Astrocyte (in vitro differentiated cells and primary cell): Measurements from ENCODE around the gene LYRM4. TPM values are rescaled to one million over a fixed set of nuclear protein-coding genes. Genes with fewer than 3 reads are reported as not detected.

Experiments
- DNase-seq: peaks from one replicate; pipeline ENCODE4 v3.0.0-alpha.2; 2010; ENCODE audit warnings: low read depth
- FAIRE-seq: peaks from 2 replicates; lab custom pipeline; 2011; peaks lifted over from hg19 to GRCh38; lab: Jason Lieb, UNC
- H2AFZ ChIP-seq: 2 replicates; pipeline ENCODE4 v1.6.0; 2012; ENCODE audit warnings: low read depth, low read length, inconsistent platforms
- H3K27ac ChIP-seq: 2 replicates; pipeline ENCODE4 v1.5.1; 2011; ENCODE audit warnings: low read depth, low read length, inconsistent platforms
- H3K27me3 ChIP-seq: 2 replicates; pipeline ENCODE4 v1.6.0; 2011; ENCODE audit warnings: low read length, inconsistent platforms; ENCODE audit not compliant: insufficient read depth
- H3K36me3 ChIP-seq: 2 replicates; pipeline ENCODE4 v1.5.1; 2011; ENCODE audit warnings: low read length, inconsistent platforms; ENCODE audit not compliant: insufficient read depth
- H3K4me1 ChIP-seq: 2 replicates; pipeline ENCODE4 v1.5.1; 2011; ENCODE audit warnings: low read length, inconsistent platforms; ENCODE audit not compliant: insufficient read depth
- H3K4me2 ChIP-seq: 2 replicates; pipeline ENCODE4 v1.6.0; 2012; ENCODE audit warnings: low read length, inconsistent platforms
- H3K4me3 ChIP-seq: 2 replicates; pipeline ENCODE4 v1.5.1; 2011; ENCODE audit warnings: low read depth, mild to moderate bottlenecking, low read length, inconsistent platforms; ENCODE audit not compliant: insufficient read depth
- H3K79me2 ChIP-seq: 2 replicates; pipeline ENCODE4 v1.6.0; 2012; ENCODE audit warnings: mild to moderate bottlenecking, low read length, inconsistent platforms; ENCODE audit not compliant: insufficient read depth
- H3K9ac ChIP-seq: 2 replicates; pipeline ENCODE4 v1.6.0; 2012; ENCODE audit warnings: mild to moderate bottlenecking, low read length, inconsistent platforms
- H3K9me3 ChIP-seq: 2 replicates; pipeline ENCODE4 v1.5.1; 2012; ENCODE audit warnings: low read depth, mild to moderate bottlenecking, low read length, inconsistent platforms; ENCODE audit not compliant: insufficient read depth
- H4K20me1 ChIP-seq: 2 replicates; pipeline ENCODE4 v1.6.0; 2012; ENCODE audit warnings: low read length, inconsistent platforms; ENCODE audit not compliant: insufficient read depth
- H3K27ac Mint-ChIP-seq: one replicate; pipeline ENCODE4 v1.8.0; 2021; ENCODE audit warnings: mild to moderate bottlenecking, mixed read lengths; ENCODE audit not compliant: unreplicated experiment
- H3K27me3 Mint-ChIP-seq: one replicate; pipeline ENCODE4 v1.8.0; 2021; ENCODE audit warnings: low read depth, mixed read lengths; ENCODE audit not compliant: unreplicated experiment
- H3K36me3 Mint-ChIP-seq: one replicate; pipeline ENCODE4 v1.8.0; 2021; ENCODE audit warnings: low read depth, mixed read lengths; ENCODE audit not compliant: unreplicated experiment
- H3K4me1 Mint-ChIP-seq: one replicate; pipeline ENCODE4 v1.8.0; 2021; ENCODE audit warnings: low read depth, mixed read lengths; ENCODE audit not compliant: unreplicated experiment
- H3K4me3 Mint-ChIP-seq: one replicate; pipeline ENCODE4 v1.8.0; 2021; ENCODE audit warnings: mild to moderate bottlenecking, moderate library complexity, mixed read lengths; ENCODE audit not compliant: unreplicated experiment
- H3K9me3 Mint-ChIP-seq: one replicate; pipeline ENCODE4 v1.8.0; 2021; ENCODE audit warnings: mild to moderate bottlenecking, mixed read lengths; ENCODE audit not compliant: unreplicated experiment
- EZH2 ChIP-seq: IDR thresholded peaks from 2 replicates; pipeline ENCODE4 v1.6.1; 2012; ENCODE audit warnings: mild to moderate bottlenecking, low read length, inconsistent platforms; ENCODE audit not compliant: insufficient read depth
- total RNA-seq: library from RNA; stranded (reverse); gene quantifications from 2 replicates; pipeline ENCODE4 v1.2.1, GENCODE V29; 2021
- TF ChIP-seq, protein P1 (sequence below): IDR thresholded peaks from 2 replicates; pipeline ENCODE4 v1.5.1; 2011; ENCODE audit warnings: low read depth, mild to moderate bottlenecking, inconsistent platforms, low read length, moderate library complexity; ENCODE audit not compliant: insufficient read depth

Gene LYRM4
- total RNA-seq, 1 donor from 2014 or later, result 39.1 TPM

DNA sequence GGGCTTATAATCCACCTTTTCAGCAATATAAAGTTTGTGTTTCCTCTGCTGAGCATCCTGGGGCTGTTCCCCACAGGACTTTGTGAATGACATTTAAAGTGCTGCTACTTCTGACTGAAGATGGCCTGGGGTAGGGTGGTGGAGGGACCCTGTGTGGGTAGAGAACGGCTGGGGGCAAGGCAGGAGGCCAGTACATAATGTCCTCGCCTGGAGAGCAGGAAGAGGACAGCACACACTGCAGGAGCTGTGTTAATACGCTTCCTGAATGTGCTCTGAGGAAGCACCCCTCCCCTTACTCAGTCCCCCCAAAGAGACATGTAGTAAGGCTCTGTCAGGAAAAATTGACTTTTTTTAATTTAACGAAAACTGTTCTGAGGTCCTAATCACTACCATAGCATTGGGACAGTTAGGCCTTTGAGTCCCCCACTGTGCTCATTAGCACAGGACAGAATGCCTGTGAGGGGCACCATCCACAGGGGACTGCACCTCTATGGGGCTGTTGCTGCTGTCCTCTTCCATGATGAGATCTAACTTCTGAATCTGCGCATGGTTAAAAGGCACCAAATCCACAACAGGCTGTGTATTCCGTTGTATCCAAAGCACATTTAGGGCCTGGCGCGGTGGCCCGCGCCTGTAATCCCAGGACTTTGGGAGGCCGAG, 68.5 kb downstream of the LYRM4 start:
- Mint-ChIP-seq H3K36me3 (peaks cover 4% of the 10 kb centered on the region), H3K4me1 (peaks cover 21% of the 10 kb centered on the region), H3K27me3 (no peaks in the 10 kb centered on the region), H3K27ac (peak overlapping the region; percentile 56), H3K9me3 (no peaks in the 10 kb centered on the region), H3K4me3 (no peak overlapping the region)
- H3K4me1 ChIP-seq, result peaks cover 19% of the 10 kb centered on the region
- H3K36me3 ChIP-seq, result no peaks in the 10 kb centered on the region
- H3K9me3 ChIP-seq, result no peaks in the 10 kb centered on the region
- H3K9ac ChIP-seq, result no peak overlapping the region
- no peaks in the 10 kb centered on the region for H3K27me3 ChIP-seq
- H3K79me2 ChIP-seq, result no peaks in the 10 kb centered on the region
- no peaks in the 10 kb centered on the region for H4K20me1 ChIP-seq
- H3K27ac ChIP-seq, result no peak overlapping the region
- H3K4me3 ChIP-seq, result no peak overlapping the region
- H3K4me2 ChIP-seq, result no peak overlapping the region
- TF ChIP-seq, protein P1, sequence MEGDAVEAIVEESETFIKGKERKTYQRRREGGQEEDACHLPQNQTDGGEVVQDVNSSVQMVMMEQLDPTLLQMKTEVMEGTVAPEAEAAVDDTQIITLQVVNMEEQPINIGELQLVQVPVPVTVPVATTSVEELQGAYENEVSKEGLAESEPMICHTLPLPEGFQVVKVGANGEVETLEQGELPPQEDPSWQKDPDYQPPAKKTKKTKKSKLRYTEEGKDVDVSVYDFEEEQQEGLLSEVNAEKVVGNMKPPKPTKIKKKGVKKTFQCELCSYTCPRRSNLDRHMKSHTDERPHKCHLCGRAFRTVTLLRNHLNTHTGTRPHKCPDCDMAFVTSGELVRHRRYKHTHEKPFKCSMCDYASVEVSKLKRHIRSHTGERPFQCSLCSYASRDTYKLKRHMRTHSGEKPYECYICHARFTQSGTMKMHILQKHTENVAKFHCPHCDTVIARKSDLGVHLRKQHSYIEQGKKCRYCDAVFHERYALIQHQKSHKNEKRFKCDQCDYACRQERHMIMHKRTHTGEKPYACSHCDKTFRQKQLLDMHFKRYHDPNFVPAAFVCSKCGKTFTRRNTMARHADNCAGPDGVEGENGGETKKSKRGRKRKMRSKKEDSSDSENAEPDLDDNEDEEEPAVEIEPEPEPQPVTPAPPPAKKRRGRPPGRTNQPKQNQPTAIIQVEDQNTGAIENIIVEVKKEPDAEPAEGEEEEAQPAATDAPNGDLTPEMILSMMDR, result no peak
- no peak for TF ChIP-seq EZH2
- DNase-seq (no peak), FAIRE-seq (no peak)
- H2AFZ ChIP-seq, result no peak overlapping the region

DNA sequence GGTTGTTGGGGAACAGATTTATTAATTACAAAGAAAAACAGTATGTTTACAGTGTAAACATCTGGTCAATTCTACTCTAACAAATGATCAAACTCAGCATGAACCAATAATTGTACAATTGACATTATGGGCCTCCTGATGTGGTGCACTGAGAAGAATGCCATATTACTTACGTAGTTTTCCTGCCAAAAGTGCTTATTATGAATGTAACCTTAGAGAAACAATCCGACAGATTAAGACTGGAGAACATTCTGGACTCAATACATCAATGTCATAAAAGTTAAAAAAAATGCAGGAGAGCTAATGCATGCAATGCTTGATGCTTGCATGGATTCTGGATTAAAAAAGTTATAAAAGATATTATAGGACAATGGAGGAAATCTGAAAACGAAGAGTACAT, 69.0 kb downstream of the LYRM4 start:
- DNase-seq (no peak), FAIRE-seq (no peak)
- Mint-ChIP-seq H3K4me3 (no peak overlapping the region), H3K27ac (peak overlapping the region; percentile 93), H3K4me1 (peaks cover 22% of the 10 kb centered on the region), H3K9me3 (no peaks in the 10 kb centered on the region), H3K27me3 (no peaks in the 10 kb centered on the region), H3K36me3 (peaks cover 4% of the 10 kb centered on the region)
- Histone ChIP-seq H3K36me3 (no peaks in the 10 kb centered on the region), H3K27me3 (no peaks in the 10 kb centered on the region), H3K9ac (peak overlapping the region; percentile 60), H3K9me3 (no peaks in the 10 kb centered on the region), H4K20me1 (no peaks in the 10 kb centered on the region), H3K79me2 (no peaks in the 10 kb centered on the region), H3K4me2 (peak overlapping the region; percentile 56), H3K4me3 (no peak overlapping the region), H3K27ac (peak overlapping the region; percentile 83), H2AFZ (no peak overlapping the region), H3K4me1 (peaks cover 19% of the 10 kb centered on the region)
- TF ChIP-seq EZH2, result no peak
- TF ChIP-seq, protein P1, result no peak

GRCh38 chr6:5191222-5191621, 69.5 kb downstream of the LYRM4 start:
- no peaks in the 10 kb centered on the region for H3K27me3 Mint-ChIP-seq
- TF ChIP-seq EZH2, result no peak
- TF ChIP-seq, protein P1, result no peak
- no peak overlapping the region for H3K4me3 ChIP-seq
- H3K36me3 Mint-ChIP-seq, result peaks cover 4% of the 10 kb centered on the region
- H3K4me1 ChIP-seq, result peaks cover 19% of the 10 kb centered on the region
- H2AFZ ChIP-seq, result no peak overlapping the region
- DNase-seq (no peak), FAIRE-seq (no peak)
- H3K4me2 ChIP-seq, result peak overlapping the region; percentile 56
- H3K27me3 ChIP-seq, result no peaks in the 10 kb centered on the region
- H3K79me2 ChIP-seq, result no peaks in the 10 kb centered on the region
- H3K27ac Mint-ChIP-seq, result peak overlapping the region; percentile 93
- H3K9ac ChIP-seq, result peak overlapping the region; percentile 60
- no peaks in the 10 kb centered on the region for H3K9me3 ChIP-seq
- H3K36me3 ChIP-seq, result no peaks in the 10 kb centered on the region
- H3K4me3 Mint-ChIP-seq, result no peak overlapping the region
- no peaks in the 10 kb centered on the region for H3K9me3 Mint-ChIP-seq
- no peaks in the 10 kb centered on the region for H4K20me1 ChIP-seq
- H3K4me1 Mint-ChIP-seq, result peaks cover 22% of the 10 kb centered on the region
- peak overlapping the region; percentile 83 for H3K27ac ChIP-seq
